Measurements from ENCODE around the gene CNOT6.

The CNOT6 gene

DNA sequence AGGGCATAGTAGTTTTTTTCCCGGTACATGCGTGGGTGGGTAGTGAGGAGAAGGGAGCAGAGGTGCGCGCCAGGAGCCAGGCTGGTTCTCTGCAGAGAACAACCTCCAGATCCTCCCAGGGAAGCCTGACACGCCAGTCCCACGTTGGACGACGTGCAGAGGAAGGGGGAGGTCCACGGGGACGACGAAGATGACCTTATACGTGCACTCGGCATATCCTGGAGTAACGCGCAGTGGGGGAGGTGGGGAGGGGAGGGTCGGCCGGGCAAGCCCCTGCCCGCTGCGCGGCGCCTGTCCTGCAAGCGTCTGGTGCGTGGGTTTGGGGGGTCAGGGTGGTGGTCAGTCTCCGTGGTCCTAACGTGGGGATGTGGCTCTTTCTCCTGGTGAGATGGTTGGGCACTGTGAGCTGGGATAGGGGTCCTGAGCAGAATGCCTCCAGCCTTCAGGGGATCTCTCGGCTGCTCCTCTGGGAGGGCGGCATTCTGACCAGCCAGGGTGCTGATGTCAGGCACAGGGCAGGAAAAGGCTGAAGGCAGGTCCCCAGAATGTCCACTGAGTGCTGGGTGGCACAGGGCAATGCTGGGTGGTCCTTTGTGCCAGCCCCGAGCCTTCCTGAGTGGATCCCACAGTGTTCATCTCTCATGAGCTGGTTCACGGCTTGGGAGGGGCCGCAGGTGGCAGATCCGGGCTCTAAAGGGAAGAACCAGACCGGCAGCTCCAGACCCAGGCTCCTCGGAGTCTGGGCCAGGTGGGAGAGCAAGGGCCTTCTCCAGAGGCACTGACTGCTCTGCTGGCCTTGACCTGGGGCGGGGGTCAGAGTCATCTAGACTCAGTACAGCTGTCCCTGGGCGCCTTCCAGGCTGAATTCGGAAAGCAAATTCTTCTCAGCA is 107.7 kb downstream of the CNOT6 start:
- DNase-seq (ENCODE audit: insufficient read length, low spot score) (peak; percentile 17), FAIRE-seq (no peak)
- TF ChIP-seq POU2F2 (IDR thresholded peaks at IDR 0.05; ENCODE audit: low read depth, low read length) (no peak), PAX5 (IDR thresholded peaks at IDR 0.05; ENCODE audit: insufficient read depth, low read length, severe bottlenecking) (no peak), POLR2AphosphoS5 (IDR thresholded peaks at IDR 0.05; ENCODE audit: low read depth, low read length) (no peak)

DNA sequence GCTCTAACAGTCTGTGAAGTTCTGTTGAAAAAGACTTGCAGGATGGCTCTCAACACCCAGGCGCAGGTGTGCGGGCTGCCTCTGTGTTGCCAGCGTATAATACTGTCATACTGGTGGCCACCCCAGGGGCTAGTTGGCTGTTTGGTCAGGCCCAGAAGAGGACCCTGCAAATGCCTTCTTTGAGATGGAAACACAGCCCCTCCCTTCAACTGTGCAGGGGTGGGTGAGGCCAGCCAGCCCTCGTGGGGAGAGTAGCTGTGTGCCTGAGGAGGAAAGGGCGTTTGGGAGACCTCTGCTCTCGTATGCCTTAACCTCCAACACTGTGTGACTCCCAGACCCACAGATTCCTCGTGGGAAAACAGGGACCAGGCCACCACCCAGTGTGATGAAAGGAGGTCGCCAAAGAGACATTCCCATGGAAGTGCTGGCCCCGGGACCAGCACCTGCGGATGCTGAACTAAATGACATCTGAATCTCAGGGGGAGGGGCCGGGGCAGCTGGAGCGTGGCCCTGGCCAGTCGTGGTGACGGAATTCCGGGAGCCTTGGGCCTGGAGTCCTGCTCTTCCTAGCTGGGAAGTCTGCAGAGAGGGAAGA is 108.4 kb downstream of the CNOT6 start:
- no peak for TF ChIP-seq POLR2A (IDR thresholded peaks at IDR 0.05; ENCODE audit: low read depth, low read length)
- TF ChIP-seq POLR2AphosphoS5 (IDR thresholded peaks at IDR 0.05; ENCODE audit: low read depth, low read length) = no peak
- no peak for TF ChIP-seq PAX5 (IDR thresholded peaks at IDR 0.05; ENCODE audit: insufficient read depth, low read length, severe bottlenecking)
- no peak for TF ChIP-seq POU2F2 (IDR thresholded peaks at IDR 0.05; ENCODE audit: low read depth, low read length)
- TF ChIP-seq TAF1 (IDR thresholded peaks at IDR 0.05; ENCODE audit: low read depth, low read length) = no peak
- TF ChIP-seq SPI1 (IDR thresholded peaks at IDR 0.05; ENCODE audit: low read depth, low read length) = no peak
- DNase-seq (ENCODE audit: insufficient read length, low spot score) (peak; percentile 11), FAIRE-seq (no peak)

DNA sequence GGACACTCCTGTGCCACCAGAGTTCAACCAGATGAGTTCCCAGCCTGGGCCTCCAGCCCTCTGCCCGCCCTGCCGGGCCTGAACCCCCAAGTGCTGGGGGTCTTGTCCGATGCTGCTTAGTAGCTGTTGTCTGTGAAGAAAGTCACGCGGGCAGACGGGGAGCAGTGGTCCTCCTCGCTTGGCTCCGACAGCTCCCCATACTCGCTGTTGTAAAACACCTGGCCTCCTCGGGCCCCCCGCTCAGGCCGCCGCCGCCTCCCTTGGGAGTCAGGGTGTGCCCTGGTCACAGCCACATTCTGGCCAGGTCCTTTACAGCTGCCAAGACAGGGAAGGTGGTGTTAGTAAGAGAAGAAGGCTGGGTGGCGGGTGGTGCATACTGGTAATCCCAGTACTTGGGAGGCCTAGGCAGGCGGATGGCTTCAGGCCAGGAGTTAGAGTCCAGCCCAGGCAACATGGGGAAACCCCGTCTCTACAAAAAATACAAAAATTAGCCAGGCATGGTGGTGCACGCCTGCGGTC is 109.0 kb downstream of the CNOT6 start:
- TF ChIP-seq POU2F2 (IDR thresholded peaks at IDR 0.05; ENCODE audit: low read depth, low read length) (no peak), POLR2A (IDR thresholded peaks at IDR 0.05; ENCODE audit: low read depth, low read length) (no peak), PAX5 (IDR thresholded peaks at IDR 0.05; ENCODE audit: insufficient read depth, low read length, severe bottlenecking) (no peak), TAF1 (IDR thresholded peaks at IDR 0.05; ENCODE audit: low read depth, low read length) (no peak), POLR2AphosphoS5 (IDR thresholded peaks at IDR 0.05; ENCODE audit: low read depth, low read length) (no peak), SPI1 (IDR thresholded peaks at IDR 0.05; ENCODE audit: low read depth, low read length) (no peak)
- FAIRE-seq (no peak), DNase-seq (ENCODE audit: insufficient read length, low spot score) (no peak)

DNA sequence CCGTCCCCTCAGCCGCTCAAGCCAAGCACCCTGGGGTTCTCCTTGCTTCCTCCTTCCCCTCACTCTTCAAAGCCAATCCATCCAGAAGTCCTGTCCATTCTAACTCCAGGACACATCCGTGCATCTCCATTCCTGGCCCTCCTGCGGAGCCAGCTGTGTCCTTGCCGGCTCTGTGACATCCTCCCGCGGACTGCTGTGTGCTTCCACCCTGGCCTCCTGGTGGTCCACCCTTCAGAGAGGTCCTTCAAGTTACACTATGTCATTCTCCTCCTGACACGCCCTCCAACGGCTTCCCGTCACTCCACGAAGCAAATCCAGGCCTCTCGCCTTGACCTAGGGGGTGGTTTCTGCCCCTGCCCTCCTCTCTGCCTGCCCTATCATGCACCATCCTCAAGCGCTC is 110.1 kb downstream of the CNOT6 start:
- no peak for TF ChIP-seq POLR2AphosphoS5 (IDR thresholded peaks at IDR 0.05; ENCODE audit: low read depth, low read length)
- no peak for DNase-seq (ENCODE audit: insufficient read length, low spot score)
- FAIRE-seq = no peak

DNA sequence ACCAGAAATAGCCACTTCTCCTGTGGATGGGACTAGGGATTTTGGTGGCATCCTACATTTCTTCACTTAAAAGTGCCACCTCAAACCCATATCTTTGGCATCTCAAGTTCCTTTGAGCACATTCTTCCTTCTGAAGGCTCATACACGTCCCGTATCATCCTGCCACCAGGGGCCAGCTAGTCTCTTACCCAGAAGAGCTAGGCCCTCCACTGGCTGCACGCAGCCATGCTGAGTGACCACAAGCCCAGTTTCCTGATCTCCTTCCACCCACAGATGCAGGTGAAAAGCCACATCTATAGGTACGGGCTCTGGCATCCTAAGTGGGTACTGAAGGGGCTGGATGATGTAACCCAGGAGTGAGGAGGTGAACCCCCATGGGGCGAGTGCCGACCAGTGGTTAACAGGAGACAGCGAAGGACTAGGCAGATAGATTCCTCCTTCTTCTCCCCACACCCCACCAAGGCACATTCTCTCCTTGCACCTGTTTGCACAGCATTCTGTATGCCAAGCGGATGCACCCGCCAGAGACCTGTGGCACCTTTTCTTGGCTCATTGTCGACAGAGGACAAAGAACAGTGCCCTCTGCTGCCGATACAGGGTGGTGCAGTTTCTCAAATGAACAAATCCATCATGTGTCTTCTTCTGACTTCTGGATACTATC is 111.5 kb downstream of the CNOT6 start:
- TF ChIP-seq POU2F2 (IDR thresholded peaks at IDR 0.05; ENCODE audit: low read depth, low read length) (no peak), POLR2A (IDR thresholded peaks at IDR 0.05; ENCODE audit: low read depth, low read length) (no peak), SPI1 (IDR thresholded peaks at IDR 0.05; ENCODE audit: low read depth, low read length) (no peak), POLR2AphosphoS5 (IDR thresholded peaks at IDR 0.05; ENCODE audit: low read depth, low read length) (no peak), TAF1 (IDR thresholded peaks at IDR 0.05; ENCODE audit: low read depth, low read length) (no peak), PAX5 (IDR thresholded peaks at IDR 0.05; ENCODE audit: insufficient read depth, low read length, severe bottlenecking) (no peak)
- peak; percentile 76 for DNase-seq (ENCODE audit: insufficient read length, low spot score)
- peak; percentile 84 for FAIRE-seq

DNA sequence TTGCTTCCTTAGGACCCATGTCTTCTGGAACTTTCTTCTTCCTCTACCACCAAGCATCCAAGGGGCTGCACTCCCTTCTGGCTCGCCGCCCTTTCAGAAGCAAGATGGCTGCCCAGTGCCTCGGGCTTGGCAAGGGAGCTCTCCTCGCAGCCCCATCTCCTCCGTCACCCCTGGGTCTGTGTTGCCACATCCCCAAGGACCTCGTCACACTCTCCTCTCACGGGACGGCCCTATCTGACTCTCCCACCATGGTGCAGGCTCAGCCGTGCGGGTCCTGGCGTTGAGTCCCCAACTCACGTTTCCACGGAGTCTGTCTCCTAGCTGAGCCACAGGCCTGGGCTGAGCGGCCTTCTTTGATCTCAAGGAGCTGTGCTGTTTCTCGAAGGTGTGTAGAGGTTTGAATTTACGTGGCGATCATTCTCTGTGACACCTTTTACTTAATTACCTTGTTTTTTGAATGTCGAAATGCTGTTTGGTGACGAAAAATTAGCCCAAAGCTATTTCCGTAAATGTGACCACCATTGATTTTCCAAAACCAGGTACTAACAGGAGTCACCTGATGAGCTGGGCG is 112.1 kb downstream of the CNOT6 start:
- no peak for TF ChIP-seq SPI1 (IDR thresholded peaks at IDR 0.05; ENCODE audit: low read depth, low read length)
- no peak for TF ChIP-seq POU2F2 (IDR thresholded peaks at IDR 0.05; ENCODE audit: low read depth, low read length)
- no peak for TF ChIP-seq TAF1 (IDR thresholded peaks at IDR 0.05; ENCODE audit: low read depth, low read length)
- no peak for TF ChIP-seq POLR2A (IDR thresholded peaks at IDR 0.05; ENCODE audit: low read depth, low read length)
- no peak for TF ChIP-seq POLR2AphosphoS5 (IDR thresholded peaks at IDR 0.05; ENCODE audit: low read depth, low read length)
- TF ChIP-seq PAX5 (IDR thresholded peaks at IDR 0.05; ENCODE audit: insufficient read depth, low read length, severe bottlenecking) = no peak
- FAIRE-seq (no peak), DNase-seq (ENCODE audit: insufficient read length, low spot score) (no peak)

DNA sequence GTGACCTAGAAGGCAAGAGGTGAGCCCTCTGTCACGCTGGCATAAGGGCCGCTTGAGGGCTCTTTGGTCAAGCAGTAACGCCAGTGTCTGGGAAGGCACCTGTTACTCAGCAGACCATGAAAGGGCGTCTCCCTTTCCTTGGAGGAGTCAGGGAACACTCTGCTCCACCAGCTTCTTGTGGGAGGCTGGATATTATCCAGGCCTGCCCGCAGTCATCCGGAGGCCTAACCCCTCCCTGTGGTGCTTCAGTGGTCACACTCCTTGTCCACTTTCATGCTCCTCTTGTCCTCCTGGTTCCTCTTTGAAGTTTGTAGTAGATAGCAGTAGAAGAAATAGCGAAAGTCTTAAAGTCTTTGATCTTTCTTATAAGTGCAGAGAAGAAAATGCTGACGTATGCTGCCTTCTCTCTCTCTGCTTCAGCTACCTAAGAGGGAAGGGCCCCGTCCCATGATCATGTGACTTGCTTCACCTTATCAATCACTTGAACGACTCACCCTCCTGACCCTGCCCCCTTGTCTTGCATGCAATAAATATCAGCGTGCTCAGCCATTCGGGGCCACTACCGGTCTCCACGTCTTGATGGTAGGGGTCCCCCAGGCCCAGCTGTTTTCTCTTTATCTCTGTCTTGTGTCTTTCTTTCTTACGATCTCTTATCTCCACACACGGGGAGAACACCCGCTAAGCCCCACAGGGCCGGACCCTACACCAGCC is 113.8 kb downstream of the CNOT6 start:
- peak; percentile 9 for FAIRE-seq

DNA sequence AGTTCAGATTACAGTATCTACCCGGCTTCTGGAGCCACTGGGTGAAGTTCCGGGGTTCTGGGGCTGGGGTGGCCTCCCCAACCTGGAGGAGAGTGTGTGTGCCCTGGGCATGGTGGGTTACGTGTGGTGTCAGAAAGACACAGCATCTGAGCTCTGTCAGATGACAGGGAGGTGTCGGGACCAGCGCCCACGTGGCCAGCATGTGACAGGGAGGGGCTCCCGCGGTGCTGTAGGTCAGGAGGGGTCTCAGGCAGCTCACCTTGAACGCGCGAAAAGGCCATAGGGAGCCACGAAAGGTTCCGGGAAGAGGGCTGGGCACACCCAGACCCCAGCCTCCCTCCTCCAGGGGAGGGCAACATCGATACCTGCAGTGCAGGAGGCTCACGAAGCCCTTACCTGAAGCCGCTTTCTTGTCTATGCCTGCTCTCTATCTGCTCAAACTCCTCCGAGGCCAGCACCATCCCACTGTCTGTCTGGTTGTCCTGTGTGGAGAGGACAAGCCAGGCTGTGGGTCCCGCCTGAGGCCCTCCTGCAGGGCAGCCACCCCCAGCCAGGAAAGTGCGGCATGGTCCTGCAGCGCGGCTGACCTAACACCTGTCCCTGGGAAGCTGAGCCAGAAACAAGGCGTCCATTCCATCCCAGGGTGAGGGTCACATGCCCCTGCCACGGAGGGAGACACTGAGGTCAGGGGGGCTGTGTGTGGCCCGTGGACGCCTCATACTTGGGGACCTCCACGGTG is 114.6 kb downstream of the CNOT6 start:
- no peak for TF ChIP-seq SPI1 (IDR thresholded peaks at IDR 0.05; ENCODE audit: low read depth, low read length)
- no peak for TF ChIP-seq POLR2A (IDR thresholded peaks at IDR 0.05; ENCODE audit: low read depth, low read length)
- no peak for TF ChIP-seq POU2F2 (IDR thresholded peaks at IDR 0.05; ENCODE audit: low read depth, low read length)
- no peak for TF ChIP-seq TAF1 (IDR thresholded peaks at IDR 0.05; ENCODE audit: low read depth, low read length)
- TF ChIP-seq PAX5 (IDR thresholded peaks at IDR 0.05; ENCODE audit: insufficient read depth, low read length, severe bottlenecking) = no peak
- no peak for TF ChIP-seq POLR2AphosphoS5 (IDR thresholded peaks at IDR 0.05; ENCODE audit: low read depth, low read length)
- no peak for DNase-seq (ENCODE audit: insufficient read length, low spot score)
- no peak for FAIRE-seq

More for the DNA sequence above, 113.8 kb downstream of the CNOT6 start:
- DNase-seq (ENCODE audit: insufficient read length, low spot score) = no peak
- TF ChIP-seq TAF1 (IDR thresholded peaks at IDR 0.05; ENCODE audit: low read depth, low read length) = no peak
- no peak for TF ChIP-seq POLR2A (IDR thresholded peaks at IDR 0.05; ENCODE audit: low read depth, low read length)
- TF ChIP-seq POLR2AphosphoS5 (IDR thresholded peaks at IDR 0.05; ENCODE audit: low read depth, low read length) = no peak
- TF ChIP-seq PAX5 (IDR thresholded peaks at IDR 0.05; ENCODE audit: insufficient read depth, low read length, severe bottlenecking) = no peak
- no peak for TF ChIP-seq POU2F2 (IDR thresholded peaks at IDR 0.05; ENCODE audit: low read depth, low read length)

Data from GM12891 (cell line).